HEK293 (cell line): ENCODE data around the gene HERC5.

Source experiments
- CTCF ChIA-PET: fragments of 350-600 bp; formaldehyde crosslinking; extraction: SDS; loops from one replicate; lab custom pipeline; 2021; ENCODE audit warnings: antibody characterized with exemption; lab: Yijun Ruan, JAX
- POLR2A ChIA-PET: fragments of 300-600 bp; formaldehyde crosslinking; extraction: SDS; loops from one replicate; lab custom pipeline; 2020; ENCODE audit warnings: antibody characterized with exemption, inconsistent platforms; lab: Yijun Ruan, JAX
- H3K27ac ChIP-seq: fragments of 200-500 bp; sonication (Bioruptor generic); 2 replicates; pipeline ENCODE4 v1.5.1; 2014; ENCODE audit warnings: low read depth, low read length, control low read depth, inconsistent platforms; ENCODE audit errors: extremely low read depth
- H3K36me3 ChIP-seq, 2 experiments: fragments of 200-500 bp in 1 of 2; sonication (Bioruptor generic) in 1 of 2; 1 replicate in 1 of 2; 2 replicates in 1 of 2; pipeline ENCODE4 v1.5.1; 2014 to 2017; ENCODE audit warnings: inconsistent platforms in 2 of 2, low read length in 2 of 2; ENCODE audit not compliant: control insufficient read depth in 2 of 2, insufficient read depth in 1 of 2
- H3K4me1 ChIP-seq: fragments of 200-500 bp; sonication (Bioruptor generic); 2 replicates; pipeline ENCODE4 v1.5.1; 2014; ENCODE audit warnings: mild to moderate bottlenecking, low read length, inconsistent platforms; ENCODE audit not compliant: control insufficient read depth, insufficient read depth
- H3K4me3 ChIP-seq: 2 replicates; pipeline ENCODE4 v1.5.1; 2011; ENCODE audit warnings: low read depth, mild to moderate bottlenecking, control low read depth, low read length, moderate library complexity
- H3K9me3 ChIP-seq: fragments of 200-500 bp; sonication (Bioruptor generic); 2 replicates; pipeline ENCODE4 v1.5.1; 2014; ENCODE audit warnings: low read depth, low read length, inconsistent platforms; ENCODE audit not compliant: control insufficient read depth, insufficient read depth
- IKZF3 ChIP-seq: fragments of 450-650 bp; IDR thresholded peaks from 2 replicates; pipeline ENCODE4 v1.5.0; 2018; ENCODE audit warnings: missing biosample characterization, mild to moderate bottlenecking, missing genetic modification characterization, moderate library complexity
- KLF1 ChIP-seq: fragments of 450-650 bp; formaldehyde crosslinking; IDR thresholded peaks from 2 replicates; pipeline ENCODE4 v1.5.1; 2016; ENCODE audit warnings: missing biosample characterization, missing genetic modification characterization
- SCRT1 ChIP-seq: fragments of 450-650 bp; formaldehyde crosslinking; IDR thresholded peaks from 2 replicates; pipeline ENCODE4 v1.5.1; 2016; ENCODE audit warnings: missing biosample characterization, missing genetic modification characterization, borderline replicate concordance
- SCRT2 ChIP-seq: fragments of 450-650 bp; formaldehyde crosslinking; IDR thresholded peaks from 2 replicates; pipeline ENCODE4 v1.5.1; 2016; ENCODE audit warnings: missing biosample characterization, missing genetic modification characterization
- SETDB1 ChIP-seq: IDR thresholded peaks from one replicate; pipeline ENCODE4 v1.6.1; 2017; ENCODE audit warnings: mild to moderate bottlenecking, low read length, moderate library complexity, mixed read lengths; ENCODE audit not compliant: insufficient read length
- ZEB2 ChIP-seq: fragments of 450-650 bp; formaldehyde crosslinking; IDR thresholded peaks from 2 replicates; pipeline ENCODE4 v1.5.1; 2016; ENCODE audit warnings: missing biosample characterization, missing genetic modification characterization
- ZNF121 ChIP-seq: fragments of 450-650 bp; formaldehyde crosslinking; IDR thresholded peaks from 2 replicates; pipeline ENCODE4 v1.5.1; 2016; ENCODE audit warnings: missing biosample characterization, missing genetic modification characterization
- ZNF146 ChIP-seq: fragments of 450-650 bp; formaldehyde crosslinking; IDR thresholded peaks from 2 replicates; pipeline ENCODE4 v1.5.1; 2016; ENCODE audit warnings: missing biosample characterization, missing genetic modification characterization
- ZNF2 ChIP-seq: fragments of 450-650 bp; formaldehyde crosslinking; IDR thresholded peaks from 2 replicates; pipeline ENCODE4 v1.5.1; 2016; ENCODE audit warnings: missing biosample characterization, missing genetic modification characterization
- ZNF391 ChIP-seq: fragments of 450-650 bp; formaldehyde crosslinking; IDR thresholded peaks from 2 replicates; pipeline ENCODE4 v1.5.1; 2016; ENCODE audit warnings: low read depth, missing biosample characterization, missing genetic modification characterization, borderline replicate concordance
- ZNF394 ChIP-seq: fragments of 450-650 bp; formaldehyde crosslinking; IDR thresholded peaks from 2 replicates; pipeline ENCODE4 v1.5.1; 2016; ENCODE audit warnings: missing biosample characterization, missing genetic modification characterization, mild to moderate bottlenecking, moderate library complexity, borderline replicate concordance
- ZNF423 ChIP-seq: fragments of 450-650 bp; formaldehyde crosslinking; IDR thresholded peaks from 2 replicates; pipeline ENCODE4 v1.5.1; 2016; ENCODE audit warnings: missing biosample characterization, missing genetic modification characterization
- ZNF626 ChIP-seq: fragments of 450-650 bp; sonication (Bioruptor Pico); formaldehyde crosslinking; IDR thresholded peaks from 2 replicates; pipeline ENCODE4 v1.5.1; 2018; ENCODE audit warnings: missing biosample characterization, missing genetic modification characterization, inconsistent platforms
- ZNF791 ChIP-seq: fragments of 450-650 bp; formaldehyde crosslinking; IDR thresholded peaks from 2 replicates; pipeline ENCODE4 v1.5.1; 2016; ENCODE audit warnings: missing biosample characterization, missing genetic modification characterization
- ZNF843 ChIP-seq: fragments of 450-650 bp; formaldehyde crosslinking; IDR thresholded peaks from 2 replicates; pipeline ENCODE4 v1.5.1; 2016; ENCODE audit warnings: missing biosample characterization, missing genetic modification characterization
- TF ChIP-seq, protein P1 (sequence below): fragments of 450-650 bp; formaldehyde crosslinking; IDR thresholded peaks from 2 replicates; pipeline ENCODE4 v1.5.1; 2016; ENCODE audit warnings: missing biosample characterization, missing genetic modification characterization, low read depth
- TF ChIP-seq, protein P2 (sequence below): IDR thresholded peaks from 2 replicates; pipeline ENCODE4 v1.6.1; 2011; ENCODE audit warnings: mild to moderate bottlenecking, low read depth, low read length, borderline replicate concordance
- TF ChIP-seq, protein P3 (sequence below): fragments of 450-650 bp; formaldehyde crosslinking; IDR thresholded peaks from 2 replicates; pipeline ENCODE4 v1.5.1; 2016; ENCODE audit warnings: missing biosample characterization, missing genetic modification characterization
- TF ChIP-seq, protein P4 (sequence below): fragments of 450-650 bp; formaldehyde crosslinking; optimal IDR thresholded peaks from 2 replicates; pipeline ENCODE3; 2016; ENCODE audit warnings: missing biosample characterization, mild to moderate bottlenecking, missing genetic modification characterization
- TF ChIP-seq, protein P5 (sequence below): fragments of 450-650 bp; formaldehyde crosslinking; IDR thresholded peaks from 2 replicates; pipeline ENCODE4 v1.5.1; 2016; ENCODE audit warnings: missing biosample characterization, missing genetic modification characterization, borderline replicate concordance

HERC5 gene

DNA sequence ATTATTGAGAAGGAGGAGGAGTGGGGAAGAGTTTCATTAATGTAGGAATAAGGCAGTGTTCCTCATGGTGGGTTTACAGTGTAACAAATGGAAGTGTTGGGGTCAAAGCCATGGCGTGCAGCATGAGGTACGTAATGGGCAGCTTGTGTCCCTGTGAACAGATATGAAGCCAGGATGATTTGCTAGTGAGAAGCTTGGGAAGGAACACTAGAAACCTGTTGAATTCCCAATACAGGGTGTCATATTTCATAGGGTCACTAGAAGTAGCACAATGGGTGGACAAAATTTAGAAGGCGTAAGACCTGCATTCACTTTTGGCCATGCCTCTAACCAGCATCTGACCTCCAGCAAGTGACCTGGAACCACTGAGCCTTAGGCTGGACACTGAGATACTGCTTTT is 59.8 kb downstream of the HERC5 start:
- Histone ChIP-seq H3K9me3 (no peaks in the 10 kb centered on the region), H3K4me1 (no peaks in the 10 kb centered on the region), H3K4me3 (no peak overlapping the region), H3K27ac (no peak overlapping the region), H3K36me3 (peaks cover 0 to 20% of the 10 kb centered on the region in 2 experiments; a peak in 1 of 3 replicates)
- peak; percentile 54; the same call in 1 of the 2 replicates for TF ChIP-seq SCRT1 (tag by site-specific recombination)
- no peak for TF ChIP-seq ZNF791 (tag by site-specific recombination)
- peak; percentile 57 for TF ChIP-seq SCRT2
- no peak for TF ChIP-seq ZNF2 (tag by site-specific recombination)
- POLR2A ChIA-PET = interaction anchor here (0.6 kb wide), 2 partner anchors 11 to 1361 kb away, joined by 3 read pairs; no protein-coding TSS in a partner anchor
- CTCF ChIA-PET = interaction anchor here (0.8 to 7.0 kb wide), 5 partner anchors 11 to 484 kb away, joined by 3 to 74 read pairs (median 24); no protein-coding TSS in a partner anchor

DNA sequence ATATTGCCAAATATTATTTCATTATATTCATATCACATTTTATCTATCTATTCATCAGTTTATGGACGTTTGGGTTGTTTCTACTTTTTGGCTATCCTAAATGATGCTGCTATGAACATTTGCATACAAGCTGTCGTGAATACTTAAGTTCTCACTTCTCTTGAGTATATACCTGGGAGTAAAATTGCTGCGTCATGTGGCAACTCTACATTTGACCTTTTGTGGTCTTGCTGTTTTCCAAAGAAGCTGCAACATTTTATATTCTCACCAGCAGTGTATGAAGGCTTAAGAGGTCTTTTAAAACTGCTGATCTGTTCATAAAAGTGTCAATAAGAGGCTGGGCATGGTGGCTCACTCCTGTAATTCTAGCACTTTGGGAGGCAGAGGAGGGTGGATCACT is 60.9 kb downstream of the HERC5 start:
- CTCF ChIA-PET = interaction anchor here (0.6 to 7.0 kb wide), 6 partner anchors 12 to 1649 kb away, joined by 3 to 74 read pairs (median 5); no protein-coding TSS in a partner anchor
- Histone ChIP-seq H3K9me3 (no peaks in the 10 kb centered on the region), H3K27ac (no peak overlapping the region), H3K4me1 (no peaks in the 10 kb centered on the region), H3K4me3 (no peak overlapping the region), H3K36me3 (peaks cover 0 to 21% of the 10 kb centered on the region in 2 experiments; a peak in 1 of 3 replicates)
- POLR2A ChIA-PET = no interaction called here
- TF ChIP-seq ZNF626 (tag by site-specific recombination) (no peak), ZNF146 (tag by site-specific recombination) (no peak), ZNF391 (no peak), ZNF394 (tag by site-specific recombination) (no peak), ZEB2 (tag by site-specific recombination) (no peak), SETDB1 (no peak), IKZF3 (tag by site-specific recombination) (no peak), KLF1 (tag by site-specific recombination) (no peak), ZNF423 (tag by site-specific recombination) (no peak), ZNF121 (tag by site-specific recombination) (no peak), ZNF843 (tag by site-specific recombination) (no peak)
- TF ChIP-seq, protein P1, sequence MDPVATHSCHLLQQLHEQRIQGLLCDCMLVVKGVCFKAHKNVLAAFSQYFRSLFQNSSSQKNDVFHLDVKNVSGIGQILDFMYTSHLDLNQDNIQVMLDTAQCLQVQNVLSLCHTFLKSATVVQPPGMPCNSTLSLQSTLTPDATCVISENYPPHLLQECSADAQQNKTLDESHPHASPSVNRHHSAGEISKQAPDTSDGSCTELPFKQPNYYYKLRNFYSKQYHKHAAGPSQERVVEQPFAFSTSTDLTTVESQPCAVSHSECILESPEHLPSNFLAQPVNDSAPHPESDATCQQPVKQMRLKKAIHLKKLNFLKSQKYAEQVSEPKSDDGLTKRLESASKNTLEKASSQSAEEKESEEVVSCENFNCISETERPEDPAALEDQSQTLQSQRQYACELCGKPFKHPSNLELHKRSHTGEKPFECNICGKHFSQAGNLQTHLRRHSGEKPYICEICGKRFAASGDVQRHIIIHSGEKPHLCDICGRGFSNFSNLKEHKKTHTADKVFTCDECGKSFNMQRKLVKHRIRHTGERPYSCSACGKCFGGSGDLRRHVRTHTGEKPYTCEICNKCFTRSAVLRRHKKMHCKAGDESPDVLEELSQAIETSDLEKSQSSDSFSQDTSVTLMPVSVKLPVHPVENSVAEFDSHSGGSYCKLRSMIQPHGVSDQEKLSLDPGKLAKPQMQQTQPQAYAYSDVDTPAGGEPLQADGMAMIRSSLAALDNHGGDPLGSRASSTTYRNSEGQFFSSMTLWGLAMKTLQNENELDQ (tag by site-specific recombination) = no peak
- TF ChIP-seq, protein P2, sequence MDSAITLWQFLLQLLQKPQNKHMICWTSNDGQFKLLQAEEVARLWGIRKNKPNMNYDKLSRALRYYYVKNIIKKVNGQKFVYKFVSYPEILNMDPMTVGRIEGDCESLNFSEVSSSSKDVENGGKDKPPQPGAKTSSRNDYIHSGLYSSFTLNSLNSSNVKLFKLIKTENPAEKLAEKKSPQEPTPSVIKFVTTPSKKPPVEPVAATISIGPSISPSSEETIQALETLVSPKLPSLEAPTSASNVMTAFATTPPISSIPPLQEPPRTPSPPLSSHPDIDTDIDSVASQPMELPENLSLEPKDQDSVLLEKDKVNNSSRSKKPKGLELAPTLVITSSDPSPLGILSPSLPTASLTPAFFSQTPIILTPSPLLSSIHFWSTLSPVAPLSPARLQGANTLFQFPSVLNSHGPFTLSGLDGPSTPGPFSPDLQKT = no peak
- TF ChIP-seq, protein P3, sequence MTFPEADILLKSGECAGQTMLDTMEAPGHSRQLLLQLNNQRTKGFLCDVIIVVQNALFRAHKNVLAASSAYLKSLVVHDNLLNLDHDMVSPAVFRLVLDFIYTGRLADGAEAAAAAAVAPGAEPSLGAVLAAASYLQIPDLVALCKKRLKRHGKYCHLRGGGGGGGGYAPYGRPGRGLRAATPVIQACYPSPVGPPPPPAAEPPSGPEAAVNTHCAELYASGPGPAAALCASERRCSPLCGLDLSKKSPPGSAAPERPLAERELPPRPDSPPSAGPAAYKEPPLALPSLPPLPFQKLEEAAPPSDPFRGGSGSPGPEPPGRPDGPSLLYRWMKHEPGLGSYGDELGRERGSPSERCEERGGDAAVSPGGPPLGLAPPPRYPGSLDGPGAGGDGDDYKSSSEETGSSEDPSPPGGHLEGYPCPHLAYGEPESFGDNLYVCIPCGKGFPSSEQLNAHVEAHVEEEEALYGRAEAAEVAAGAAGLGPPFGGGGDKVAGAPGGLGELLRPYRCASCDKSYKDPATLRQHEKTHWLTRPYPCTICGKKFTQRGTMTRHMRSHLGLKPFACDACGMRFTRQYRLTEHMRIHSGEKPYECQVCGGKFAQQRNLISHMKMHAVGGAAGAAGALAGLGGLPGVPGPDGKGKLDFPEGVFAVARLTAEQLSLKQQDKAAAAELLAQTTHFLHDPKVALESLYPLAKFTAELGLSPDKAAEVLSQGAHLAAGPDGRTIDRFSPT (tag by site-specific recombination) = no peak
- TF ChIP-seq, protein P4, sequence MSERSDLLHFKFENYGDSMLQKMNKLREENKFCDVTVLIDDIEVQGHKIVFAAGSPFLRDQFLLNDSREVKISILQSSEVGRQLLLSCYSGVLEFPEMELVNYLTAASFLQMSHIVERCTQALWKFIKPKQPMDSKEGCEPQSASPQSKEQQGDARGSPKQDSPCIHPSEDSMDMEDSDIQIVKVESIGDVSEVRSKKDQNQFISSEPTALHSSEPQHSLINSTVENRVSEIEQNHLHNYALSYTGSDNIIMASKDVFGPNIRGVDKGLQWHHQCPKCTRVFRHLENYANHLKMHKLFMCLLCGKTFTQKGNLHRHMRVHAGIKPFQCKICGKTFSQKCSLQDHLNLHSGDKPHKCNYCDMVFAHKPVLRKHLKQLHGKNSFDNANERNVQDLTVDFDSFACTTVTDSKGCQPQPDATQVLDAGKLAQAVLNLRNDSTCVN (tag by site-specific recombination) = no peak
- TF ChIP-seq, protein P5, sequence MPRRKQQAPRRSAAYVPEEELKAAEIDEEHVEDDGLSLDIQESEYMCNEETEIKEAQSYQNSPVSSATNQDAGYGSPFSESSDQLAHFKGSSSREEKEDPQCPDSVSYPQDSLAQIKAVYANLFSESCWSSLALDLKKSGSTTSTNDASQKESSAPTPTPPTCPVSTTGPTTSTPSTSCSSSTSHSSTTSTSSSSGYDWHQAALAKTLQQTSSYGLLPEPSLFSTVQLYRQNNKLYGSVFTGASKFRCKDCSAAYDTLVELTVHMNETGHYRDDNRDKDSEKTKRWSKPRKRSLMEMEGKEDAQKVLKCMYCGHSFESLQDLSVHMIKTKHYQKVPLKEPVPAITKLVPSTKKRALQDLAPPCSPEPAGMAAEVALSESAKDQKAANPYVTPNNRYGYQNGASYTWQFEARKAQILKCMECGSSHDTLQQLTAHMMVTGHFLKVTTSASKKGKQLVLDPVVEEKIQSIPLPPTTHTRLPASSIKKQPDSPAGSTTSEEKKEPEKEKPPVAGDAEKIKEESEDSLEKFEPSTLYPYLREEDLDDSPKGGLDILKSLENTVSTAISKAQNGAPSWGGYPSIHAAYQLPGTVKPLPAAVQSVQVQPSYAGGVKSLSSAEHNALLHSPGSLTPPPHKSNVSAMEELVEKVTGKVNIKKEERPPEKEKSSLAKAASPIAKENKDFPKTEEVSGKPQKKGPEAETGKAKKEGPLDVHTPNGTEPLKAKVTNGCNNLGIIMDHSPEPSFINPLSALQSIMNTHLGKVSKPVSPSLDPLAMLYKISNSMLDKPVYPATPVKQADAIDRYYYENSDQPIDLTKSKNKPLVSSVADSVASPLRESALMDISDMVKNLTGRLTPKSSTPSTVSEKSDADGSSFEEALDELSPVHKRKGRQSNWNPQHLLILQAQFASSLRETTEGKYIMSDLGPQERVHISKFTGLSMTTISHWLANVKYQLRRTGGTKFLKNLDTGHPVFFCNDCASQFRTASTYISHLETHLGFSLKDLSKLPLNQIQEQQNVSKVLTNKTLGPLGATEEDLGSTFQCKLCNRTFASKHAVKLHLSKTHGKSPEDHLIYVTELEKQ (tag by site-specific recombination) = no peak
